ELF-1 (cell line): ENCODE results near the gene TAF3.

Source experiments
- DNase-seq: peaks from one replicate; pipeline ENCODE4 v3.0.0-alpha.2; 2016; ENCODE audit warnings: low read depth, low spot score

The TAF3 gene

GRCh38 chr10:8056378-8056777, 238.1 kb downstream of the TAF3 start:
- DNase-seq = no peak

GRCh38 chr10:8056871-8057331, 238.6 kb downstream of the TAF3 start:
- DNase-seq = no peak

- DNase-seq = peak; percentile 84
These were observed 239.4 kb downstream of the TAF3 start for GRCh38 chr10:8057636-8058273.

GRCh38 chr10:8058274-8059111, 240.2 kb downstream of the TAF3 start:
- DNase-seq = no peak

GRCh38 chr10:8059191-8059936, 241.1 kb downstream of the TAF3 start:
- DNase-seq = no peak

- DNase-seq = no peak
These were observed 241.9 kb downstream of the TAF3 start for GRCh38 chr10:8060010-8060703.

GRCh38 chr10:8060704-8061121, 242.4 kb downstream of the TAF3 start:
- DNase-seq = no peak

GRCh38 chr10:8061274-8062211, 243.2 kb downstream of the TAF3 start:
- DNase-seq = peak; percentile 58

GRCh38 chr10:8063128-8063908, 245.0 kb downstream of the TAF3 start:
- DNase-seq = no peak

- DNase-seq = no peak
These were observed 245.6 kb downstream of the TAF3 start for GRCh38 chr10:8063935-8064334.

- DNase-seq = no peak
These were observed 246.1 kb downstream of the TAF3 start for GRCh38 chr10:8064436-8064835.

- no peak for DNase-seq
These were observed 247.3 kb downstream of the TAF3 start for GRCh38 chr10:8065651-8066050.

GRCh38 chr10:8066124-8066523, 247.8 kb downstream of the TAF3 start:
- no peak for DNase-seq
